Measurements from ENCODE around the gene VPS37C. TPM values are rescaled to one million over a fixed set of nuclear protein-coding genes. Genes with fewer than 3 reads are reported as not detected.
"Not testable (repeated sequence)": the region's sequence is repeated elsewhere in the genome, so short reads cannot be mapped to it uniquely, and the experiment has no call there.

The VPS37C gene
- total RNA-seq (2021) (29.7 and 32.7 TPM in 2 replicates), Bru-seq, nascent RNA (percentile 80 among the genes with signal in this experiment), BruChase-seq, experiment 1, labeled RNA remaining after a 2-hour chase (percentile 82 among the genes with signal in this experiment), BruChase-seq, experiment 2, labeled RNA remaining after a 6-hour chase (percentile 86 among the genes with signal in this experiment)
- long read RNA-seq, transcript VPS37C-201 (5 exons, 2,865 nt): major isoform, 26 of 40 reads
- long read RNA-seq, partial matches to known transcripts: 2 of 40 reads
- long read RNA-seq, other reads (novel, unspliced or antisense): 11 of 40 reads

DNA sequence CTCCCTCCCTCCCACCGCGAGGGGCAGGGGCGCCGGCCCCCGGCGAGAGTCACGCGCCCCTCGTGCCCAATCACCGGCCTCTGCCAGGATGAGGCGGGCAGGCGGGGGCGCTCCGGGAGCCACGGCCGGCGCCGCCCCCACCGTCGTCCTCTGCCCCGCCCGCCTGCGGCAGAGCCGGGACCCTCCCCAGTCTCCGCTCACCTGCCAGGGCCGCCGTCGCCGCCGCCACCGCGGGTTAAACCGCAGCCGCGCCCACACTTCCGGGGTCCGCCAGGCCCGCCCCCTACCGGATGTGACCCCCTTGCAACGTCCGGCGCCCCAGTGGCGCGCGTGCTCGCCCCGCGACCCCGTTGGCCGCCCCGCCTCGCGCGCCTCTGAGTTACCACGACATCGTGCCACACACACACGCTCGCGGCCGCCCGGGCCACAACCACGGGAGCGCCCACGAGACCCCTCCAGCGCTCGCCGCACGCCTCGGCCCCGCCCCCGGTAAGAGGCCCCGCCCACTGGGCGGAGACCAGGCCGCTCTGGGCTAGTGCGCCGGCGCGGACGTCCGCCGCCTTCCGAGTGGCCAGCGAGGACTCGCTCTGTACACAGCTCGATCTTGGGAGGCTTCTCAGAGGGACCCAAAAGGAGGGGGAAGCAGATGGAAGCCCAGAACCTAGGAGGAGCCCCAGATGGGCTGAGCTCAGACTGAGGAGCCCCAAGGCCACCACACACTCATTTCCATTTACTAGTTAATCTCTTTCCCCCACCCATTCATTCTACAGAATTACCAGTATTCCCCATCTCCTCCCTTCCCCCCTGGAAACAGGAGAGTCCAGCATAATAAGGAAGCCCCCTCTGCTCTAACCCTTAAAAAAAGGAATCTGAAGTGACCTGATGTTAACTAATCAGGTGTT lies at the start of gene VPS37C:
VPS37C (minus strand) TSS at position 237 of the 902 bp plus-strand sequence. CDS start 22,597 bp downstream, outside the sequence.
- CTCF ChIA-PET: interaction anchor here (0.6 kb wide), 2 partner anchors 337 to 399 kb away, joined by 3 to 4 read pairs; no protein-coding TSS in a partner anchor
- Histone ChIP-seq H3K36me3 (ENCODE audit: insufficient read depth, low read length, poor library complexity, severe bottlenecking) (peaks cover 6% of the 10 kb centered on the region), H3K4me1 (ENCODE audit: insufficient read depth, low read length, poor library complexity, severe bottlenecking) (no peaks in the 10 kb centered on the region), H3K27me3 (replicated peaks; ENCODE audit: insufficient read depth, low read depth, low read length, poor library complexity) (no peaks in the 10 kb centered on the region), H3K4me3 (ENCODE audit: low read depth, low read length, poor library complexity, severe bottlenecking) (peak within 1 kb of the TSS; percentile 87), H3K9me3 (ENCODE audit: low read depth, low read length, poor library complexity, severe bottlenecking) (no peaks in the 10 kb centered on the region), H3K27ac (ENCODE audit: low read depth, low read length, poor library complexity, severe bottlenecking) (peak within 1 kb of the TSS; percentile 99)
- BruUV-seq (replicated peaks): no TSS peak
- peak; percentile 91 for DNase-seq (ENCODE audit: low spot score)
- no peak for TF ChIP-seq EZH2 (IDR thresholded peaks at IDR 0.05; ENCODE audit: borderline replicate concordance, low read depth, low read length, poor library complexity, severe bottlenecking)
- TF ChIP-seq CTCF (conservative IDR thresholded peaks at IDR 0.05; ENCODE audit: low read depth, low read length): no peak
- POLR2A ChIA-PET (ENCODE audit: low non-redundant PET): interaction anchor here (0.6 to 0.7 kb wide), 2 partner anchors 10 to 200 kb away, joined by 7 to 10 read pairs; partner anchors contain the start of gene CYB561A3
- intact Hi-C loops (cut with micrococcal nuclease; ENCODE audit: unreplicated experiment): no loop called here

GRCh38 chr11:61210629-61211028 lies 49.4 kb upstream of the VPS37C start:
- H3K27ac ChIP-seq (ENCODE audit: low read depth, low read length, poor library complexity, severe bottlenecking); H3K36me3 ChIP-seq (ENCODE audit: insufficient read depth, low read length, poor library complexity, severe bottlenecking); H3K27me3 ChIP-seq (replicated peaks; ENCODE audit: insufficient read depth, low read depth, low read length, poor library complexity); H3K4me3 ChIP-seq (ENCODE audit: low read depth, low read length, poor library complexity, severe bottlenecking); POLR2A ChIA-PET (ENCODE audit: low non-redundant PET); intact Hi-C loops (cut with micrococcal nuclease; ENCODE audit: unreplicated experiment); H3K9me3 ChIP-seq (ENCODE audit: low read depth, low read length, poor library complexity, severe bottlenecking); CTCF ChIA-PET; DNase-seq (ENCODE audit: low spot score); BruUV-seq (replicated peaks); H3K4me1 ChIP-seq (ENCODE audit: insufficient read depth, low read length, poor library complexity, severe bottlenecking): not testable (repeated sequence)

- H3K27me3 ChIP-seq (replicated peaks; ENCODE audit: insufficient read depth, low read depth, low read length, poor library complexity); BruUV-seq (replicated peaks); H3K4me1 ChIP-seq (ENCODE audit: insufficient read depth, low read length, poor library complexity, severe bottlenecking); CTCF ChIA-PET; H3K27ac ChIP-seq (ENCODE audit: low read depth, low read length, poor library complexity, severe bottlenecking); POLR2A ChIA-PET (ENCODE audit: low non-redundant PET); DNase-seq (ENCODE audit: low spot score); H3K9me3 ChIP-seq (ENCODE audit: low read depth, low read length, poor library complexity, severe bottlenecking); intact Hi-C loops (cut with micrococcal nuclease; ENCODE audit: unreplicated experiment); H3K36me3 ChIP-seq (ENCODE audit: insufficient read depth, low read length, poor library complexity, severe bottlenecking); H3K4me3 ChIP-seq (ENCODE audit: low read depth, low read length, poor library complexity, severe bottlenecking): not testable (repeated sequence)
Observed at GRCh38 chr11:61207636-61208310, 46.5 kb upstream of the VPS37C start.

GRCh38 chr11:61204502-61205059 lies 43.4 kb upstream of the VPS37C start:
- H3K27me3 ChIP-seq (replicated peaks; ENCODE audit: insufficient read depth, low read depth, low read length, poor library complexity): peaks cover 19% of the 10 kb centered on the region
- H3K9me3 ChIP-seq (ENCODE audit: low read depth, low read length, poor library complexity, severe bottlenecking); POLR2A ChIA-PET (ENCODE audit: low non-redundant PET); intact Hi-C loops (cut with micrococcal nuclease; ENCODE audit: unreplicated experiment); H3K4me1 ChIP-seq (ENCODE audit: insufficient read depth, low read length, poor library complexity, severe bottlenecking); H3K27ac ChIP-seq (ENCODE audit: low read depth, low read length, poor library complexity, severe bottlenecking); H3K36me3 ChIP-seq (ENCODE audit: insufficient read depth, low read length, poor library complexity, severe bottlenecking); CTCF ChIA-PET; H3K4me3 ChIP-seq (ENCODE audit: low read depth, low read length, poor library complexity, severe bottlenecking); DNase-seq (ENCODE audit: low spot score); BruUV-seq (replicated peaks): not testable (repeated sequence)

GRCh38 chr11:61203873-61204272 lies 42.6 kb upstream of the VPS37C start:
- H3K27me3 ChIP-seq (replicated peaks; ENCODE audit: insufficient read depth, low read depth, low read length, poor library complexity): peaks cover 19% of the 10 kb centered on the region
- CTCF ChIA-PET; H3K4me3 ChIP-seq (ENCODE audit: low read depth, low read length, poor library complexity, severe bottlenecking); BruUV-seq (replicated peaks); H3K27ac ChIP-seq (ENCODE audit: low read depth, low read length, poor library complexity, severe bottlenecking); H3K9me3 ChIP-seq (ENCODE audit: low read depth, low read length, poor library complexity, severe bottlenecking); intact Hi-C loops (cut with micrococcal nuclease; ENCODE audit: unreplicated experiment); DNase-seq (ENCODE audit: low spot score); POLR2A ChIA-PET (ENCODE audit: low non-redundant PET); H3K36me3 ChIP-seq (ENCODE audit: insufficient read depth, low read length, poor library complexity, severe bottlenecking); H3K4me1 ChIP-seq (ENCODE audit: insufficient read depth, low read length, poor library complexity, severe bottlenecking): not testable (repeated sequence)

All from A673 (cell line).